GM12872 (cell line): ENCODE measurements around the gene LRMDA.

Source experiments
- TF ChIP-seq, protein P1 (sequence below): IDR thresholded peaks from 3 replicates; pipeline ENCODE4 v1.5.1; 2011; ENCODE audit warnings: low read depth, mild to moderate bottlenecking, low read length, moderate library complexity; ENCODE audit not compliant: insufficient read depth

The LRMDA gene

DNA sequence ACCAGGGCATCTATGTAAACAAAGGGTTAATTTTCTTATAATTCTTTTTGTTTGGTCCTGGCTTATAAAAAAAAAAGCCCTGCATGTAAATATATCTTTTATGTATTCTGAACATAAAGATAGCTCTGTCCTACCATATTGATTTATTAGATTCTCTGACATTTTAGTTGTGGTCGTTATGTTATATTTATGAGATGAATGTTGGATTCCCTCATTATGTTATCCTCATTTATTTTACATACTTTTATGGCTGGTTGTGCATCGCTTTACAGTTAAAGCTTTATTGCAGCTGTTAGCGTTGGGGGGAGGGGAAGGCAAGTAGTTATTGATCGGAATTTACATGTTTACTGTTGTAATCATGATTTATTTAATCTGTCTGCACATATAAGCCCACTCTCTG lies 431.5 kb downstream of the LRMDA start:
- TF ChIP-seq, protein P1, sequence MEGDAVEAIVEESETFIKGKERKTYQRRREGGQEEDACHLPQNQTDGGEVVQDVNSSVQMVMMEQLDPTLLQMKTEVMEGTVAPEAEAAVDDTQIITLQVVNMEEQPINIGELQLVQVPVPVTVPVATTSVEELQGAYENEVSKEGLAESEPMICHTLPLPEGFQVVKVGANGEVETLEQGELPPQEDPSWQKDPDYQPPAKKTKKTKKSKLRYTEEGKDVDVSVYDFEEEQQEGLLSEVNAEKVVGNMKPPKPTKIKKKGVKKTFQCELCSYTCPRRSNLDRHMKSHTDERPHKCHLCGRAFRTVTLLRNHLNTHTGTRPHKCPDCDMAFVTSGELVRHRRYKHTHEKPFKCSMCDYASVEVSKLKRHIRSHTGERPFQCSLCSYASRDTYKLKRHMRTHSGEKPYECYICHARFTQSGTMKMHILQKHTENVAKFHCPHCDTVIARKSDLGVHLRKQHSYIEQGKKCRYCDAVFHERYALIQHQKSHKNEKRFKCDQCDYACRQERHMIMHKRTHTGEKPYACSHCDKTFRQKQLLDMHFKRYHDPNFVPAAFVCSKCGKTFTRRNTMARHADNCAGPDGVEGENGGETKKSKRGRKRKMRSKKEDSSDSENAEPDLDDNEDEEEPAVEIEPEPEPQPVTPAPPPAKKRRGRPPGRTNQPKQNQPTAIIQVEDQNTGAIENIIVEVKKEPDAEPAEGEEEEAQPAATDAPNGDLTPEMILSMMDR, result no peak

DNA sequence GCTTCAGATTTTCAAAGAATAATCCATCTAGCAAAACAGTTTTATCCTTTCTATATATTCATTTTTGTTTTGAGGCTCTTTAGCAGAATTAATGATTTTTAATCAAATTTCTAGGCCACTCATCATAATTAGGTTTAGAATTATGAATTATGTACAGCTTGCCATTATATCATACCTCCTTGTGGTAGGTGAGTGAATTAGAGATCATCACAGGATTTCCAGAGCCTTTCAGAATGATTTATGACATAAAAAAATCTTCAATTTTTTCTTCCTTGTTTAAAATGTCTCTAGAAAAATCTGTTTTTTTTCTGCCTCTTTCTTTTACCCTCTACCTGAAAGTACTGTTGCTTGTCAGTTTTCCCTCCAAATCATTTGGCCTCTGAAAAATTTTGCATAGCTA lies 433.3 kb downstream of the LRMDA start:
- TF ChIP-seq, protein P1, result no peak

DNA sequence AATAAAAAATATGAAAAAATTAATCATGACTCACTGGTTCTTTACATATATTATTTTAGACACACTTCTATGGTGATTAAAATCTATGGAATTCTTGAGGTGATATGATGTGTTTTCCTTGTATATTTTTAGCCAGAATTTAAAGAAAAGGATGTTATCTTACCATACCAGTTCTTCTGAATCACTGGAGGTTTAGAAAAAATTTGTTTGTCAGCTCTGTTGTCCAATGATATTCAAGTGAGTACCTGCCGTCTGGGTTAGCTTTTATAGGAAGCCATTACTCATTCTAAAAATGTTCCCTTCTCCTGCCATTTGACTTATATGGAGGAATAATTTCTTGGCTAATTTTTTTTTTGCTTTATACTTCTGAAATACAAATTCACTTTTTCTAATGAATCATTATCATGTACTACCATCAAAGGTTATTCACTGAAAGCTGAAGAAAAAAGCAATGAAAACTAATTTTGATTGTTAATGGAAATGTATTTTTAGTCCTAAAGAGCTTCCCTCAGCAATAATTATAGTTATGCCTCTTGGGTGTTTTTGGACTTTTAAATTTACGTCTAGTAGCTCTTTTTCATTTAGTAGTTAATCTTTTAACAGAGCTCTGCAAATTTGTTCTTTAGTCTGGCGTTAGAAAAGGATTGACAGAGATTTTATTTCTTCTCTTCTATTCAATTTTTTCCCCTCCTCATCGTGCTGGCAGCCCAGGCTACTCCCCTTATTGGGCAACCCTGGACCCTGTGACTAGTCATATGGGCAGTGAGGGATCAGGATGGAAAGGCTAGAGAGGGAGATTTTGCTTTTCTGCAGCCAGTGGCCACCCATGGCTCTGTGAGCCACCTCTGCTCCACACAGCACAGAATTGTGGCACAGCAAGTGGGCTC lies 434.2 kb downstream of the LRMDA start:
- TF ChIP-seq, protein P1, result no peak

DNA sequence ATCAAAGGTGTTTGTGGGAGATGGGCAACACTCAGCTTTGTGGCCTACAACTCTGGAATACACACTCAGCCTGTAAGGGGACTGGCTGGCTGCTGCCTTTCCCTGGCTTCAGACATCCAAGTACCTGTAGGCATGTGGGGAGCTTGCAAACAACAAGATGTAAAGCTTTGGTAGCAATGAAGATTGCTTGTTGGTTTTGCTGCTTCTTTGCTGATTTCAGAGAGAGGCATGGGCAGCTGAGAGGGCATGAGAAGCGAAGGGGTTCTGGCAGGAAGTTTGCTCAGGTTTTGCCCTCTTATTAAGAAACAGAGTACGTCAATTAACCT lies 434.8 kb downstream of the LRMDA start:
- TF ChIP-seq, protein P1, result no peak

DNA sequence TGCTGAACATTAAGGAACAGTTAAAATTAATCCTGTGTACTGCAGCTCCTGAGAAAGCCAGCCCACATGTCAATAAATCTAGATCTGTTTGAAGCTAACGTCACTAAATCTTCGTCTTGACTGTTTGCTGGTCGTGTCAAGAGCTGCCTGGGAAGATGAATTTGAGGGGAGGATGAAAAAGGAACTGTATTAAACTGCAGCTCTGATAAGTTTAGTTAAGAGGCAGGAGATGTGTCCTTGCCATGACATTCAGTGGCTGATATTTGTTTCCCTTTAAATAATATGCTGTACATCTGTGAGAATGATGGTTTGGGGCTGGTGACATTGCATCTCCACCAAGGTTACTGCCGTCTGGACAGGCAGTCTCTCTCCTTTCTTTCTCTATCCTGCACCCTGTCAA lies 435.3 kb downstream of the LRMDA start:
- TF ChIP-seq, protein P1, result no peak

DNA sequence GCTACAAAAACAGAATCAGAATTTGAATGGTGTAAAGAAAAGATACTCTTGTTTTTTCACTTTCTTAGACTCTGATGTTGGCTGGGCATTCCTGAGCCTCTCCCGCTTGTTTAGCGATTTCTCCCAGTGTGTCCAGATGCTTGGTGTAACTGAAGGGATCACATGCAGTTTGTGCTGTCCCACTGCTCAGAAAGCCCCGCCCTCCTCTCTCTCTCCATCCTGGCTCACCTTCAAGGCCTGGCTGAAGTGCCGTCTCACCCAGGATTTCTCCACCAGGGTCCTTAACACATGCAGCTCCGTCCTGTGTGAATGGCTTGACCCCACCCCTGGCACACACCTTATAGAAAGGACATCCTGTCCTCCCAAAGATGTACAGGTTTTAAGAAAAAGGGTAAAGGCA lies 437.1 kb downstream of the LRMDA start:
- TF ChIP-seq, protein P1, result no peak

DNA sequence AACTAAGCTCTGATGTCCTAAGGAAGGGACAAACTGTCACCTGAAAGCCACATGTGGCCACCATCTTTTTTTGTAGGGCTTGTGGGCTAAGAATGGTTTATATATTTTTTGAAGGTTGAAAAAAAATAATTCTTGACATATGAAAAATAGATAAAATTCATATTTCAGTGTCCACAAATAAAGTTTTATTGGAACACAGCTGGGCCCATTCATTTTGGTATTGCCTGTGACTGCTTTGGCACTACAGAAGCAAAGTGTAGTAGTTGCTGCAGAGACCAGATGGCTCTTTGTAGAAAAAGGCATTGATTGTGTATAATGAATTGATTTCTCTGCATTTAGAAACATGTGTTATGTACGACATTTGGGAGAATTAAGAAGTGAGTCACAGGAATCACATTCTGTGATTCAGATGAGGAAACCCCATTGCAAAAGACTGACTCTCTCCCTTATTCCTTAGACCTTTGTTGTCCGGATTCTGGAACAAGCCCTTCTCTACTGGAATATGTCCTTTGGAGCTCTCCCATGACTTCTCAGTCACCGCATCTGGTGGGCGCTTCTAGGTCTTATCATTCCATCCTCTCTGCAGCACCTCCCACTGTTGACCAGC lies 438.7 kb downstream of the LRMDA start:
- TF ChIP-seq, protein P1, result no peak
